OCI-LY1 (cell line): ENCODE measurements around the gene VAV2.

ENCODE experiments used
- EZH2 ChIP-seq: fragments of 200-600 bp; sonication (generic), shearing (Covaris generic); IDR thresholded peaks from 2 replicates; pipeline ENCODE4 v1.8.0; 2017; ENCODE audit warnings: borderline replicate concordance, mixed run types, mild to moderate bottlenecking, antibody characterized with exemption, low read length, moderate library complexity, mixed read lengths
- TF ChIP-seq, protein P1 (sequence below): fragments of 200-600 bp; sonication (generic), shearing (Covaris generic); IDR thresholded peaks from 2 replicates; pipeline ENCODE4 v1.5.1; 2017; ENCODE audit warnings: mild to moderate bottlenecking, antibody characterized with exemption, low read length, moderate library complexity, mixed read lengths

DNA sequence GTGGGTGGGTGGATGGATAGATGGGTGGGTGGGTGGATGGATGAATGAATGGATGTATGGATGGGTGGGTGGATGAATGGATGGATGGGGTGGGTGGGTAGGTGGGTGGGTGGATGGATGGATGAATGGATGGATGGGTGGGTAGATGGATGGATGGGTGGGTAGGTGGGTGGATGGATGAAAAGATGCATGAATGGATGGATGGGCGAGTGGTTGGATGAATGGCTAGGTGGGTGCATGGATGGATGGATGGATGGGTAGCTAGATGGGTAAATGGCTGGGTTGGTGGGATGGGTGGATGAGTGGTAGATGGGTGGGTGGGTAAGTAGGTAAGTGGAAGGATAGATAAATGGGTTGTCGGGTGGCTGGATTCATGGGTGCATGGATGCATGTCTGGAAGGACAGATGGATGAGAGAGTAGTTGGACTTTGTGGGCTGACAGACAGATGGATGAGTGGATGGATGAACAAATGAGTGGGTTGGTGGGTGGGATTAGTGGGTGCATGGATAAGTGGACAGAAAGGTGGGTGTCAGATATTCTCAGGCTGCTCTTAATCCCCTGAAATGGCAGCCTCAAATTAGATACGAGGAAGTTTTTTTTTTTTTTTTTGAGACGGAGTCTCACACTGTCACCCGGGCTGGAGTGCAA is 153.1 kb downstream of the VAV2 start:
- TF ChIP-seq, protein P1, sequence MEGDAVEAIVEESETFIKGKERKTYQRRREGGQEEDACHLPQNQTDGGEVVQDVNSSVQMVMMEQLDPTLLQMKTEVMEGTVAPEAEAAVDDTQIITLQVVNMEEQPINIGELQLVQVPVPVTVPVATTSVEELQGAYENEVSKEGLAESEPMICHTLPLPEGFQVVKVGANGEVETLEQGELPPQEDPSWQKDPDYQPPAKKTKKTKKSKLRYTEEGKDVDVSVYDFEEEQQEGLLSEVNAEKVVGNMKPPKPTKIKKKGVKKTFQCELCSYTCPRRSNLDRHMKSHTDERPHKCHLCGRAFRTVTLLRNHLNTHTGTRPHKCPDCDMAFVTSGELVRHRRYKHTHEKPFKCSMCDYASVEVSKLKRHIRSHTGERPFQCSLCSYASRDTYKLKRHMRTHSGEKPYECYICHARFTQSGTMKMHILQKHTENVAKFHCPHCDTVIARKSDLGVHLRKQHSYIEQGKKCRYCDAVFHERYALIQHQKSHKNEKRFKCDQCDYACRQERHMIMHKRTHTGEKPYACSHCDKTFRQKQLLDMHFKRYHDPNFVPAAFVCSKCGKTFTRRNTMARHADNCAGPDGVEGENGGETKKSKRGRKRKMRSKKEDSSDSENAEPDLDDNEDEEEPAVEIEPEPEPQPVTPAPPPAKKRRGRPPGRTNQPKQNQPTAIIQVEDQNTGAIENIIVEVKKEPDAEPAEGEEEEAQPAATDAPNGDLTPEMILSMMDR, result no peak
- TF ChIP-seq EZH2, result no peak
